Astrocyte (in vitro differentiated cells and primary cell): ENCODE data around the gene COL5A1. TPM values are rescaled to one million over a fixed set of nuclear protein-coding genes. Genes with fewer than 3 reads are reported as not detected.
A peak's percentile ranks its signal among the peaks of the same experiment; 100 is the strongest.

Experiments
- DNase-seq: peaks from one replicate; pipeline ENCODE4 v3.0.0-alpha.2; 2010; ENCODE audit warnings: low read depth
- FAIRE-seq: peaks from 2 replicates; lab custom pipeline; 2011; peaks lifted over from hg19 to GRCh38; lab: Jason Lieb, UNC
- H2AFZ ChIP-seq: 2 replicates; pipeline ENCODE4 v1.6.0; 2012; ENCODE audit warnings: low read depth, low read length, inconsistent platforms
- H3K27ac ChIP-seq: 2 replicates; pipeline ENCODE4 v1.5.1; 2011; ENCODE audit warnings: low read depth, low read length, inconsistent platforms
- H3K27me3 ChIP-seq: 2 replicates; pipeline ENCODE4 v1.6.0; 2011; ENCODE audit warnings: low read length, inconsistent platforms; ENCODE audit not compliant: insufficient read depth
- H3K36me3 ChIP-seq: 2 replicates; pipeline ENCODE4 v1.5.1; 2011; ENCODE audit warnings: low read length, inconsistent platforms; ENCODE audit not compliant: insufficient read depth
- H3K4me1 ChIP-seq: 2 replicates; pipeline ENCODE4 v1.5.1; 2011; ENCODE audit warnings: low read length, inconsistent platforms; ENCODE audit not compliant: insufficient read depth
- H3K4me2 ChIP-seq: 2 replicates; pipeline ENCODE4 v1.6.0; 2012; ENCODE audit warnings: low read length, inconsistent platforms
- H3K4me3 ChIP-seq: 2 replicates; pipeline ENCODE4 v1.5.1; 2011; ENCODE audit warnings: low read depth, mild to moderate bottlenecking, low read length, inconsistent platforms; ENCODE audit not compliant: insufficient read depth
- H3K79me2 ChIP-seq: 2 replicates; pipeline ENCODE4 v1.6.0; 2012; ENCODE audit warnings: mild to moderate bottlenecking, low read length, inconsistent platforms; ENCODE audit not compliant: insufficient read depth
- H3K9ac ChIP-seq: 2 replicates; pipeline ENCODE4 v1.6.0; 2012; ENCODE audit warnings: mild to moderate bottlenecking, low read length, inconsistent platforms
- H3K9me3 ChIP-seq: 2 replicates; pipeline ENCODE4 v1.5.1; 2012; ENCODE audit warnings: low read depth, mild to moderate bottlenecking, low read length, inconsistent platforms; ENCODE audit not compliant: insufficient read depth
- H4K20me1 ChIP-seq: 2 replicates; pipeline ENCODE4 v1.6.0; 2012; ENCODE audit warnings: low read length, inconsistent platforms; ENCODE audit not compliant: insufficient read depth
- H3K27ac Mint-ChIP-seq: one replicate; pipeline ENCODE4 v1.8.0; 2021; ENCODE audit warnings: mild to moderate bottlenecking, mixed read lengths; ENCODE audit not compliant: unreplicated experiment
- H3K27me3 Mint-ChIP-seq: one replicate; pipeline ENCODE4 v1.8.0; 2021; ENCODE audit warnings: low read depth, mixed read lengths; ENCODE audit not compliant: unreplicated experiment
- H3K36me3 Mint-ChIP-seq: one replicate; pipeline ENCODE4 v1.8.0; 2021; ENCODE audit warnings: low read depth, mixed read lengths; ENCODE audit not compliant: unreplicated experiment
- H3K4me1 Mint-ChIP-seq: one replicate; pipeline ENCODE4 v1.8.0; 2021; ENCODE audit warnings: low read depth, mixed read lengths; ENCODE audit not compliant: unreplicated experiment
- H3K4me3 Mint-ChIP-seq: one replicate; pipeline ENCODE4 v1.8.0; 2021; ENCODE audit warnings: mild to moderate bottlenecking, moderate library complexity, mixed read lengths; ENCODE audit not compliant: unreplicated experiment
- H3K9me3 Mint-ChIP-seq: one replicate; pipeline ENCODE4 v1.8.0; 2021; ENCODE audit warnings: mild to moderate bottlenecking, mixed read lengths; ENCODE audit not compliant: unreplicated experiment
- EZH2 ChIP-seq: IDR thresholded peaks from 2 replicates; pipeline ENCODE4 v1.6.1; 2012; ENCODE audit warnings: mild to moderate bottlenecking, low read length, inconsistent platforms; ENCODE audit not compliant: insufficient read depth
- total RNA-seq: library from RNA; stranded (reverse); gene quantifications from 2 replicates; pipeline ENCODE4 v1.2.1, GENCODE V29; 2021
- TF ChIP-seq, protein P1 (sequence below): IDR thresholded peaks from 2 replicates; pipeline ENCODE4 v1.5.1; 2011; ENCODE audit warnings: low read depth, mild to moderate bottlenecking, inconsistent platforms, low read length, moderate library complexity; ENCODE audit not compliant: insufficient read depth

Gene COL5A1
- total RNA-seq, 1 donor from 2014 or later, result 1,055 TPM

DNA sequence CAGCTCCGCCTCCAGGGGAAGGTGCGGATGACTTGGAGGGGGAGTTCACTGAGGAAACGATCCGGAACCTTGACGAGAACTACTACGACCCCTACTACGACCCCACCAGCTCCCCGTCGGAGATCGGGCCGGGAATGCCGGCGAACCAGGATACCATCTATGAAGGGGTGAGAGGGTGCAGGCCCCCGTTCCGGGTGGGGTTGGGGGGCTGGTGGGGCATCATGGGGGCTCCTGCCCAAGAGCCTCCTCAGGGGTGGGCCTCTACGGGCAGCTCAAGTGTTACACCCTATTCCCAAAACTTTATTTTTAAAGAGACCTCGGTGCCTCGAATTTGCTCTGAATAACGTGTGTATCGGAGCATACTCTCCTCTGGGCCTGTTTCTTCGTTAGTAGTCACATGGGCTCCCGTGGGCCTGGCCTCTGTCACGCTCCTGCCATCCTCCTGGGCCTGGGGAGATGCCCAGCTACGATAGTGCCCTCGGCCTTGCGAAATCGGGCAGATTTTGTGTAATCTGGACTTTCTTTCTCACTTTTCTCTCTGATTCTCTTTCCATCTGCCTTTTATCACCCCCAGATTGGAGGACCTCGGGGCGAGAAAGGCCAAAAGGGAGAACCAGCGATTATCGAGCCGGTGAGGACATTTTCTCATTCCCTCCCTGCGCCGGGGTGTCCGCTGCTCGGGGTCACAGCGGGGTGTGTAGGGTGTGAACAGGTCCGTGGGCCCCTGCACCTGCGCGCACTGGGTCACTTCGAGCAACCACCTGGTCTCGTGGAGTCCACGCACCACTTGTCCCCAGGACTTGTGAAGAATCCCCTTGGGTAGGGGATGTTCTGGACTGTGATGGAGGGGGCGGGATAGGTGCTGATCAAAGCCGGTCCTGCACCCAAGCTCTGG lies 90.1 kb downstream of the COL5A1 start:
- Histone ChIP-seq H3K4me3 (no peak overlapping the region), H3K36me3 (peaks cover 42% of the 10 kb centered on the region), H3K27ac (no peak overlapping the region), H3K79me2 (peaks cover 60% of the 10 kb centered on the region), H2AFZ (no peak overlapping the region), H3K9me3 (no peaks in the 10 kb centered on the region), H3K9ac (no peak overlapping the region), H3K4me2 (no peak overlapping the region), H3K4me1 (peaks cover 16% of the 10 kb centered on the region), H4K20me1 (peaks cover 99% of the 10 kb centered on the region), H3K27me3 (no peaks in the 10 kb centered on the region)
- Mint-ChIP-seq H3K27me3 (no peaks in the 10 kb centered on the region), H3K4me3 (no peak overlapping the region), H3K36me3 (peaks cover 40% of the 10 kb centered on the region), H3K27ac (peak overlapping the region; percentile 88), H3K9me3 (peaks cover 3% of the 10 kb centered on the region), H3K4me1 (peaks cover 36% of the 10 kb centered on the region)
- no peak for DNase-seq
- TF ChIP-seq EZH2, result no peak
- TF ChIP-seq, protein P1, sequence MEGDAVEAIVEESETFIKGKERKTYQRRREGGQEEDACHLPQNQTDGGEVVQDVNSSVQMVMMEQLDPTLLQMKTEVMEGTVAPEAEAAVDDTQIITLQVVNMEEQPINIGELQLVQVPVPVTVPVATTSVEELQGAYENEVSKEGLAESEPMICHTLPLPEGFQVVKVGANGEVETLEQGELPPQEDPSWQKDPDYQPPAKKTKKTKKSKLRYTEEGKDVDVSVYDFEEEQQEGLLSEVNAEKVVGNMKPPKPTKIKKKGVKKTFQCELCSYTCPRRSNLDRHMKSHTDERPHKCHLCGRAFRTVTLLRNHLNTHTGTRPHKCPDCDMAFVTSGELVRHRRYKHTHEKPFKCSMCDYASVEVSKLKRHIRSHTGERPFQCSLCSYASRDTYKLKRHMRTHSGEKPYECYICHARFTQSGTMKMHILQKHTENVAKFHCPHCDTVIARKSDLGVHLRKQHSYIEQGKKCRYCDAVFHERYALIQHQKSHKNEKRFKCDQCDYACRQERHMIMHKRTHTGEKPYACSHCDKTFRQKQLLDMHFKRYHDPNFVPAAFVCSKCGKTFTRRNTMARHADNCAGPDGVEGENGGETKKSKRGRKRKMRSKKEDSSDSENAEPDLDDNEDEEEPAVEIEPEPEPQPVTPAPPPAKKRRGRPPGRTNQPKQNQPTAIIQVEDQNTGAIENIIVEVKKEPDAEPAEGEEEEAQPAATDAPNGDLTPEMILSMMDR, result no peak
- FAIRE-seq, result no peak

DNA sequence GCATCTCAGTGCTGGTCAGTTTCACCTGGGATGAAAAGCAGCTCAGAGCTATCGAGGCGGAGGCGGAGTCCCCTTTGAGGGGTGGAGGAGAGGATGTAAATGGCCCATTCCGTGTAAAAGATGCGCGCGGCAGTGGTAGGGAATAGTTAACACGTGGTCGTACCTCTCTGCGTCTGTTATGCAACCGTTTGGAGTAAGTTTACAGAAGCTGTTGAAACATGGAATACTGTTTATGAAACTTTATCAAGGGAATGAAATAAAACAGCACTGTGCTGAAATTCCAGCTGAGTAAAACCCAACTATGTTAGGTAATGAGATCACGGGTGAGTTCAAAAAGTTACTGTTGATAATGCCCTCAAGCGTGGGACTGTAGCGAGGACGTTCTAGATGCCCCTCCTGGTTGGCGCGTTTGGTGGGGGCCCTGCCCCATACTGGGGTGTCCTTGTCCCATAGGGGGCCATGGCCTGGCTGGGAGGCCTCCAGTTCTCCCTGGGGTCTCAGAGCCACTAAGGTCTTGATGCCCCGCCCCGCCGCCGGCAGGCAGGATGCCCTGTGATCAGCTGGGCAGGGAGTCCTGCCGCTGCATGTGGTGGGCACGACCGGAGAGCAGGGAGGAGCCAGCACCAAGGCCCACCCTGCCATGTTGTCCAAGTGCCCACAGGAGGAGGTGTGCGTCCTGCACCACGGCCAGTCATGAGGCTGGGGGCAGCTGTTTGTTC lies 90.9 kb downstream of the COL5A1 start:
- DNase-seq (no peak), FAIRE-seq (no peak)
- Mint-ChIP-seq H3K4me3 (no peak overlapping the region), H3K9me3 (peaks cover 3% of the 10 kb centered on the region), H3K4me1 (peaks cover 34% of the 10 kb centered on the region), H3K36me3 (peaks cover 38% of the 10 kb centered on the region), H3K27ac (peak overlapping the region; percentile 88), H3K27me3 (no peaks in the 10 kb centered on the region)
- H3K4me1 ChIP-seq, result peaks cover 16% of the 10 kb centered on the region
- H2AFZ ChIP-seq, result no peak overlapping the region
- H3K9ac ChIP-seq, result no peak overlapping the region
- H3K9me3 ChIP-seq, result no peaks in the 10 kb centered on the region
- no peak overlapping the region for H3K4me2 ChIP-seq
- peaks cover 99% of the 10 kb centered on the region for H4K20me1 ChIP-seq
- H3K27ac ChIP-seq, result no peak overlapping the region
- TF ChIP-seq, protein P1, result no peak
- no peak for TF ChIP-seq EZH2
- peaks cover 57% of the 10 kb centered on the region for H3K79me2 ChIP-seq
- H3K4me3 ChIP-seq, result no peak overlapping the region
- H3K27me3 ChIP-seq, result no peaks in the 10 kb centered on the region
- peaks cover 44% of the 10 kb centered on the region for H3K36me3 ChIP-seq
